Ascending aorta (tissue), 2 donors: ENCODE data around the gene MMP23B. TPM values are rescaled to one million over a fixed set of nuclear protein-coding genes. Genes with fewer than 3 reads are reported as not detected.

Experiments used
- DNase-seq, 2 donors: peaks; one replicate each; pipeline ENCODE4 v3.0.0-alpha.2; 2019; ENCODE audit warnings: low spot score in 2 of 2
- H3K27ac ChIP-seq, 2 donors: fragments of 200-600 bp; sonication (generic); one replicate each; pipeline ENCODE4 v1.5.1; 2016 to 2017; ENCODE audit warnings: mild to moderate bottlenecking in 1 of 2
- H3K27me3 ChIP-seq: fragments of 200-600 bp; sonication (generic); one replicate; pipeline ENCODE4 v1.5.1; 2017
- H3K36me3 ChIP-seq, 2 donors: fragments of 200-600 bp; sonication (generic); one replicate each; pipeline ENCODE4 v1.5.1; 2016
- H3K4me1 ChIP-seq, 2 donors: fragments of 200-600 bp; sonication (generic); one replicate each; pipeline ENCODE4 v1.5.1; 2016 to 2017; ENCODE audit warnings: mild to moderate bottlenecking in 1 of 2
- H3K4me3 ChIP-seq, 2 donors: fragments of 200-600 bp; sonication (generic); one replicate each; pipeline ENCODE4 v1.5.1; 2016 to 2017; ENCODE audit warnings: mild to moderate bottlenecking in 1 of 2
- H3K9me3 ChIP-seq, 2 donors: fragments of 200-600 bp; sonication (generic); one replicate each; pipeline ENCODE4 v1.5.1; 2016
- CTCF ChIP-seq, 3 experiments: fragments of 200-600 bp in 2 of 3; fragments of 450-650 bp in 1 of 3; sonication (generic) in 2 of 3; IDR thresholded peaks; one replicate each; pipeline ENCODE4 v1.5.1; 2016 to 2019; ENCODE audit warnings: antibody characterized with exemption in 3 of 3, mild to moderate bottlenecking in 1 of 3, moderate library complexity in 1 of 3
- intact Hi-C: fragments of 100-400 bp; cut with DNase I; formaldehyde crosslinking; loops from one replicate; pipeline ENCODE4 v1.15.1; 2023
- total RNA-seq: library from RNA; depleted of rRNA; stranded (reverse); fragments of >200 nt; gene quantifications from one replicate; pipeline ENCODE4 v1.1.0, GENCODE V29; 2016

MMP23B gene
- total RNA-seq, 1 donor from 2014 or later, result 71.3 TPM

GRCh38 chr1:1678581-1679380 lies 46.8 kb downstream of the MMP23B start:
- no peak overlapping the region for H3K27ac ChIP-seq
- TF ChIP-seq CTCF (IDR thresholded peaks at IDR 0.05), result peak in 1 of 3 experiments; percentile 11
- no peak for DNase-seq

DNA sequence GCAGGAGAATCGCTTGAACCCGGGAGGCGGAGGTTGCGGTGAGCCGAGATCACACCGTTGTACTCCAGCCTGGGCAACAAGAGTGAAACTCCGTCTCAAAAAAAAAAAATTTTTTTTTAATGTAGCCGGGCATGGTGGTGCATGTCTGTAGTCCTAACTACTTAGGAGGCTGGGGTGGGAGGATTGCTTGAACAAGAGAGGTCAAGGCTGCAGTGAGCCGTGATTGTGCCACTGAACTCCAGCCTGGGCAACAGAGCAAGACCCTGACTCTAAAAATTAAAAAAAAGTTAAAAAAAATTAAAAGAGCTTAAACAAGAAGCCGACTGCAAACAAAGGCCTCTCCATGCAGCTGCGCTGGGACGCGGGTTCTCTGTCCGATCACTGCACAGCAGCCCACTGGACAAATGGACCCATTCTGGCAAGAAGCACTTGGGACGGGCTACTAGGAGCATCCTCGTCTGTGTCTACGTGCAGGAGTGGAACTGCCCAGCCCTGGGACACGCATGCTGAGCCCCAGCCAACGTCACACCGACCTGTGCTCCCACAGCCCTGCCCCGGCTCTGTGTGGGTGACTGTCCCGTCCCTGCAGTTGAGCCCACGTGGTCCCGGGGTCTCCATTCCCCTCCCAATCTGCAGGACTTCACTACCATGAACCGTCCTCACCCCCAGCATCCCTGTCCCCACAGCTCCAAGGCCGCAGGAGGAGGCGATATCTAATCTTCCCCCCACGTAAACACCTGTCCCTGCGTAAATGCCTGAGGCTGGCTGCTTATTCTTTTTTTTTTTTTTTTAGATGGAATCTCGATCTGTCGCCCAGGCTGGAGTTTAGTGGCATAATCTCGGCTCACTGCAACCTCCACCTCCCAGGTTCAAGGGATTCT lies 48.3 kb downstream of the MMP23B start:
- Histone ChIP-seq H3K4me3 (no peak overlapping the region), H3K36me3 (no peaks in the 10 kb centered on the region), H3K4me1 (no peaks in the 10 kb centered on the region), H3K27me3 (no peaks in the 10 kb centered on the region), H3K27ac (no peak overlapping the region), H3K9me3 (no peaks in the 10 kb centered on the region)
- intact Hi-C loops, result no loop called here
- TF ChIP-seq CTCF (IDR thresholded peaks at IDR 0.05), result no peak
- DNase-seq, result no peak

More at GRCh38 chr1:1678581-1679380, 46.8 kb downstream of the MMP23B start:
- no peaks in the 10 kb centered on the region for H3K4me1 ChIP-seq
- intact Hi-C loops, result no loop called here
- H3K9me3 ChIP-seq, result no peaks in the 10 kb centered on the region
- H3K36me3 ChIP-seq, result peaks cover 0 to 7% of the 10 kb centered on the region in 2 donors
- H3K4me3 ChIP-seq, result no peak overlapping the region
- no peaks in the 10 kb centered on the region for H3K27me3 ChIP-seq

DNA sequence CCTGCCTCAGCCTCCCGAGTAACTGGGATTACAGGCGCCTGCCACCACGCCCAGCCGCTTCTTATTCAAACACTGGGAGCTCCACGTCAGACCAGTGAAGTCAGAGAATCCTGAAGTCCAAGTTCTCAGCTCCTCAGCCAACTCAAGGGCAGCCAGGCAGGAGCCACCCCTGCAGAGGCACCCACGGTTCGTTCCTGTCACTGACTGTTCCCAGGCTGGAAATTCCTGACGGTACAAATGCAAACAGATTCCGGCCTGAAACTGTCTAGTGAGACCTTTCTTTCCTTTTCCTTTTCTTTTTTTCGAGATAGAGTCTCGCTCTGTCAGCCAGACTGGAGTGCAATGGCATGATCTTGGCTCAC lies 48.9 kb downstream of the MMP23B start:
- H3K4me1 ChIP-seq, result no peaks in the 10 kb centered on the region
- no peaks in the 10 kb centered on the region for H3K9me3 ChIP-seq
- intact Hi-C loops, result no loop called here
- H3K4me3 ChIP-seq, result no peak overlapping the region
- no peaks in the 10 kb centered on the region for H3K36me3 ChIP-seq
- no peaks in the 10 kb centered on the region for H3K27me3 ChIP-seq
- DNase-seq, result no peak
- no peak overlapping the region for H3K27ac ChIP-seq
- TF ChIP-seq CTCF (IDR thresholded peaks at IDR 0.05), result no peak

DNA sequence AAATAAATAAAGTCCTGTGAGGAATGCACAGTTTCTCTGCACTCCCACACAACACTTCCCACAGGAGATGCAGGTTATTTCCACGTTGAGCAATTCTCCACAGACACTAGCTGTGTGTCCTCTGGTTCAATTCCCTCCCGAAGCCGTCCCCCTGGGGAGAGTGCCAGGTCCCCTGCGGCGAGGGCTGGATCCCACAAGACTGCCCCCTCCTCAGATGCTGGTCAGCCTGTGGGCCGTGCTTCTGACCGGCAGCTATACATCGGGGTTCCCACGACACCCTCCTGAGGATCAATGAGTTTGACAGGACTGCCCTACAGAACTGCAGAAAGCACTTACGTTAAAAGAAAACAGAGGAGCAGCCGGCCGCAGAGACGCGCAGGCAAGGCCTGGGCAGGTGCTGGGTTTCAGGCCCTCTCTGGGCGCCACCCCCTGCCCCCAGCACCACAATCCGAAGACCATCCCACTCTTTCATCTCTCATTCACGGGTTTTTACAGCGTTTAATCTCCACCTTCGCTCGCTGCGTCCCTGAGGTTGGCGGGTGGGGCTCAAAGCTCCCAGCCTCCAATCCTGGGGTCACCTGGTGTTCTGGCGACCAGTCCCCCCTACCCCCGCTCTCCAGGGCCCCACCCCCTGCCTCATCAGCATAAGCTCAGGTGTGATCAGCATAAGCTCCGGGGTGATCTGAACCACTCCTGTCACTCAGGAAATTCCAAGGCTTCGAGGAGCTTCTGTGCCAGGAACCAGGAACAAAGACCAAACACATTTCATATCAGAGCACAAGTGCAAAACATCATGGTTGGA lies 51.3 kb downstream of the MMP23B start:
- peak overlapping the region in 1 of 2 donors; percentile 12 for H3K27ac ChIP-seq
- no peaks in the 10 kb centered on the region for H3K27me3 ChIP-seq
- no peak for DNase-seq
- no peak overlapping the region for H3K4me3 ChIP-seq
- intact Hi-C loops, result no loop called here
- H3K36me3 ChIP-seq, result no peaks in the 10 kb centered on the region
- TF ChIP-seq CTCF (IDR thresholded peaks at IDR 0.05), result no peak
- H3K4me1 ChIP-seq, result peaks cover 6 to 9% of the 10 kb centered on the region in 2 donors
- no peaks in the 10 kb centered on the region for H3K9me3 ChIP-seq

Other genes with a start within 250 kb of the MMP23B start
- gene CCNL2, start 232.8 kb upstream of the MMP23B start, total RNA-seq, result 150 TPM
- gene MRPL20, start 224.9 kb upstream of the MMP23B start, total RNA-seq, result 63.4 TPM
- gene ANKRD65, start 210.9 kb upstream of the MMP23B start, total RNA-seq, result 12.5 TPM
- 79.0 TPM for gene VWA1, start 196.5 kb upstream of the MMP23B start, total RNA-seq
- not detected for gene ATAD3C, start 182.5 kb upstream of the MMP23B start, total RNA-seq
- 14.2 TPM for gene ATAD3B, start 160.4 kb upstream of the MMP23B start, total RNA-seq
- gene ATAD3A, start 120.0 kb upstream of the MMP23B start, total RNA-seq, result 46.3 TPM
- not detected for gene TMEM240, start 91.5 kb upstream of the MMP23B start, total RNA-seq
- 50.1 TPM for gene SSU72, start 57.3 kb upstream of the MMP23B start, total RNA-seq
- 1.8 TPM for gene FNDC10, start 32.0 kb upstream of the MMP23B start, total RNA-seq
- 96.9 TPM for gene MIB2, start 16.7 kb upstream of the MMP23B start, total RNA-seq
- 24.8 TPM for gene CDK11B, start 26.8 kb downstream of the MMP23B start, total RNA-seq
- gene SLC35E2B, start 60.6 kb downstream of the MMP23B start, total RNA-seq, result 43.7 TPM
- 150 TPM for gene CDK11A, start 92.2 kb downstream of the MMP23B start, total RNA-seq
- 104 TPM for gene NADK, start 146.3 kb downstream of the MMP23B start, total RNA-seq